Activated gamma-delta T cell treated with anti-CD3 and anti-CD28 coated beads, Interleukin-2, amount 50 U/mL, for 16 hours (primary cell): Measurements from ENCODE around the gene PITPNC1.
"Not testable (repeated sequence)": the region's sequence is repeated elsewhere in the genome, so short reads cannot be mapped to it uniquely, and the experiment has no call there.

Source experiments
- DNase-seq: peaks from one replicate; pipeline ENCODE4 v3.0.0-alpha.2; 2020; ENCODE audit warnings: low read depth

PITPNC1 gene

DNA sequence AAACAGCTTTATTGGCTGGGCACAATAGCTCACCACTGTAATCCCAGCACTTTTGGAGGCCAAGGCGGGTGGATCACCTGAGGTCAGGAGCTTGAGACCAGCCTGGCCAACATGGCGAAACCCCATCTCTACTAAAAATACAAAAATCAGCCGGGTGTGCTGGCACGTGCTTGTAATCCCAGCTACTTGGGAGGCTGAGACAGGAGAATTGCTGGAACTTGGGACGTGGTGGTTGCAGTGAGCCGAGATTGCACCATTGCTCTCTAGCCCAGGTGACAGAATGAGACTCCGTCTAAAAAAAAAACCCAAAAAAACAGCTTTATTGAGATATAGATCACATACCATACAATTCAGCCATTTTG, 274.1 kb downstream of the PITPNC1 start:
- DNase-seq: not testable (repeated sequence)

DNA sequence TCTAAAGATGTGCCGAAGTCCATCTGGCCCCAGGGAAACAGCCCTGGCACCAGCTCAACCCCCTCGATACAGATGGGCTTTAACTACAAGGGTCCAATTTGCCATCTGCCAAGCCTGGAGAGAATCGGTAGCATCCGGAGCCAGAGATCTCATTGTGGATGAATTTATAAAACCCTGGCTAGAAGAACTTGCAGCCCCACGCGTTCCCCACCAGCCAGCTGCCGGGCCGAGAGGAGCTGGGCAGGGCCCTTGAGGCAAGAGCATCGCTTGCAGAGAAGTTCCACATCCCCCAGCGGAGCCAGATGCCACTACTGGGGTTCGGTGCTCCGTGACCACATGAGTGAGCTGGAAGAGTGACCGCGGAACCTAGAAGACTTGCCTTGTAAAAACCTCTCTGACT, 275.4 kb downstream of the PITPNC1 start:
- no peak for DNase-seq

DNA sequence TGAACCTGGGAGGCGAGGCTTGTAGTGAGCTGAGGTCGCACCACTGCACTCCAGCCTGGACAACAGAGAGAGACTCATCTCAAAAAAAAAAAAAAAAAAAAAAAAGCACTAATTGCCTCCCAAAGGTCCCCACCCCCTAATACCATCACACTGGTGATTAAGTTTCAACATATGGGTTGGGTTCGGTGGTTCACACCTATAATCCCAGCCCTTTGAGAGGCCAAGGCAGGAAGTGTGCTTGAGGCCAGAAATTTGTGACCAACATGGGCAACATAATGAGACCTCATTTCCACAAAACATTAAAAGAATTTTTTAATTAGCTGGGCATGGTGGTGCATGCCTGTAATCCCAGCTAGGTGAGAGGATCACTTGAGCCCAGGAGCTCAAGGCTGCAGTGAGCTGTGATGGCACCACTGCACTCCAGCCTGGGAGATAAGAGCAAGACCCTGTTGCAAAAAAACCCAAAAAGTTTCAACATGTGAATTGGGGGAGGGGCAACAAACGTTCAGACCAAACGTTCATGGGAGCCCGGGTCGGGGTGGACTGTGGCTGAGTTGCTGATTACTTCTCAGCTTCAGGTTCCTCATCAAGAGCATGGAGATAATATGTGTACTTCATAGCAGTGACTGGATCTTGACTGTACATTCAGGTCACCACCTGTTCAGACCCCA, 278.5 kb downstream of the PITPNC1 start:
- DNase-seq: no peak

DNA sequence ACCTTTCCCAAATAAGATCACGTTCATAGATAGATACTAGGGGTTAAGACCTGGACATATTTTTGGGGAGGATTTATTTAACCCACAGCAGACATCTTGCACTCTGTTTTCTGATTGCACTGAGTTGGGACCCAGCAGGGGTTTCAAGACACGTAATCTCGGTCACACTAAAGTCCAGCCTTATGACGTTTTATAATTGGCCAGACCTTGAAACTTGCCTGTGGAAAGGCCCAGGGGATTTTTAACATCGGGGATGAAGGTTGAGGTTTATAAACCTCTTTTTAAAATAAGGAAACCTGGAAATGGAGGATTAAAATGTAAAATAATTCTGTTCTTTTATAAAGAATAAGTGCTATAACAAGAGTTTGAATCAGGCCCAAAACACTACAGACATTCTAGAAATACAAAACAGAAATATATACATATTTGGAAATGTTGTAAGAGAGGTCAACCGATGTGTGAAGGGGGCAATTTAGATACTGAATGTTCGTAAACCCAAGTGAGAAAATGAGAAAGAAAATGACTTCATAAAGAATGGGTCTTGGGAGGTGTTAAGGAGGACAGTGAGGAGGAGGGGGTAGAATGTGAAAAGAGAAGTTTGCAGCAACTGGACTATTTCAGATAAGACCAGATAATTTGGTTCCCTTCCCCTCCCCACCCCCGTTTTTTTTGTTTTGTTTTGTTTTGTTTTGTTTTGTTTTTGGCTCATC, 279.6 kb downstream of the PITPNC1 start:
- no peak for DNase-seq

DNA sequence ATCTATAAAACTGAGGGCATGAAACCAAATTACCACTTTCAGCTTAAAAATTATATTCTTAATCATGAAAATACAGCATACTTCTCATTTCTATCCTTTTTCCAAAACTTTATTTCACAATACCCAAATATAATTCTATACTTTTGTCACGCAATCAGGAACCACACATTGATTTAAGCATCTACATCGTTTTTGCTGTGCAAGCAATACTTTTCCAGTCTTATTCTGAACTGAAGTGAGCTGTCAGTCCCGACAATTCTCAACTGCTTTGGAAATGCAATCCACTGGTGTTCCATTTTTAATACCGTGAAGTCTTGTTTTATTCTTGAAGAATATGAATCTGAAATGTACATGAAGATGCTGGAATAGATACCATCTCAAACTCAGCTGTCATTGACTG, 280.5 kb downstream of the PITPNC1 start:
- DNase-seq: no peak

DNA sequence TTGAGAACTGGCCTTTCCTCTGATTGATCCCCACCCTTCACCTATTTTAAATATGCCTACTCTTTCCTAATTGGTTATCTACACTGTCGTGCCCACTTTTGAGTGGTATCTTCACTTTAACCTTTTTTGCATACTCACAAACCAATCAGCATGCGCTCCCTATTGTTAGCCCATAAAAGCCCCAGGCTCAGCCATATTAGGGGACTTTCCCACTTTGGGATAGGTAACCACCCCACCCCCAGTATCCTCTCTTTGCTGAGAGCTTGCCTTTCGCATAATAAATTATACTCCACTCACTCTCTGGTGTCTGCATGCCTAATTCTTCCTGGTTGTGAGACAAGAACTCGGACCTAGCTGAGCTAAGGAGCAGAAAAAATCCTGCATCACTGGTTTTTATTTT, 281.2 kb downstream of the PITPNC1 start:
- no peak for DNase-seq

DNA sequence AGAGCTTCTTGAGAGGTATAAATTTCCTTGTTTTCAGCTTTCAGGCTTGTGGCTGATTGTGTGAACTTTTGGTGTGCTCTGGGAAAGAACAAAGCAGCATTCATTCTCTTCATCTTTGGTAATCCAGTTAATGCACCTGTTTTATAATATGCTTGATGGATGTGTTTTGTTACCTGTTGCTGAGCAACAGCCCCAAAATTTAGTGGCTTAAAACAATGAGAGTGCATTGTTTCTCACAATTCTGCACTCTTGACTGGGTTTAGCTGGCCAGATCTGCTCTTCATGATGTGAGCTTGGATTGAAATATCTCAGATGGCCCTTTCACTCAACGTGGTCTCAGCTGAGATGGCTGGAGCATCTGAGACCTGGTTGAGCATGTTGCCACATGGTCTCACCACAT, 281.9 kb downstream of the PITPNC1 start:
- DNase-seq: no peak

DNA sequence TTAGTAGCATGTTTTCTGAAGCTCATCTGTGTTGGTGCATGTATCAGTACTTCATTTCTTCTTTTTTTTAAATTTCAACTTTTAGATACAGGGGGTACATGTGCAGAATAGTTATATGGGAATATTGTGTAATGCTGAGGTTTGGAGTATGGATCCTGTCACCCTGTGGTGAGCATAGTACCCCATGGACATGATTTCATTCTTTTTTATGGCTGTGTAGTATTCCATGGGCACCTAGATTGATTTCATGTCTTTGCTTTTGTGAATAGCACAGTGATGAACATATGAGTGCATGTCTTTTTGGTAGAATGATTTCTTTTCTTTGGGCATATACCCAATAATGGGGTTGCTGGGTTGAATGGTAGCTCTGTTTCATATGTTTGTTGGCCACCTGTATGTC, 285.6 kb downstream of the PITPNC1 start:
- no peak for DNase-seq

DNA sequence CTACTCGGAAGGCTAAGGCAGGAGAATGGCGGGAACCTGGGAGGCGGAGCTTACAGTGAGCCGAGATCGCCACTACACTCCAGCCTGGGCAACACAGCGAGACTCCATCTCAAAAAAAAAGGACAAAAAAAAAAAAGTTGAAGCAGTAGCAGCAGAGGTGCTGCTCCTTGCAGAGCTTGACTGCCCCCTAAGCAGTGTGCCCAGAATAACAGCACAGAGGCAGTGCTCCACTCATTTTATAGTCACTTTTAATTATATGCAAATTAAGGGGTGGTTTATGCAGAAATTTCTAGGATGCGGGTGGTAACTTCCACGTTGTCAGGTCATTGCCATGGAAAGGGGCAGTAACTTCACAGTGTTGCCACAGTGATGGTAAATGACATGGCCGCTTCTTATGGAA, 286.4 kb downstream of the PITPNC1 start:
- DNase-seq: no peak

DNA sequence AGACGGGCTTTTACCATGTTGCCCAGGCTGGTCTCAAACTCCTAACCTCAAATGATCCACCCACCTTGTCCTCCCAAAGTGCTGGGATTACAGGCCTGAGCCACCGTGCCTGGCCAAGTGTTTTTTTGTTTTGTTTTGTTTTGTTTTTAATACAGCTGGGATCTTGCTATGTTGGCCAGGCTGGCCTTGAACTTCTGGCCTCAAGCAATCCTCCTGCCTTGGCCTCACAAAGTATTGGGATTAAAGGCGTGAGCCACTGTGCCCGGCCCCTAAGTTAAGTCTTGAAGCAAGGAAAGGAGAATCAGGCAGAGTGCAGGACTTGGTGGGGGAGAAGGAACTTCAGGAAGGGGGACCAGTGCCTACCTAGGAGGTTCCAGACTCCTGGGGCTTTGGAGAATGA, 288.9 kb downstream of the PITPNC1 start:
- DNase-seq: no peak

DNA sequence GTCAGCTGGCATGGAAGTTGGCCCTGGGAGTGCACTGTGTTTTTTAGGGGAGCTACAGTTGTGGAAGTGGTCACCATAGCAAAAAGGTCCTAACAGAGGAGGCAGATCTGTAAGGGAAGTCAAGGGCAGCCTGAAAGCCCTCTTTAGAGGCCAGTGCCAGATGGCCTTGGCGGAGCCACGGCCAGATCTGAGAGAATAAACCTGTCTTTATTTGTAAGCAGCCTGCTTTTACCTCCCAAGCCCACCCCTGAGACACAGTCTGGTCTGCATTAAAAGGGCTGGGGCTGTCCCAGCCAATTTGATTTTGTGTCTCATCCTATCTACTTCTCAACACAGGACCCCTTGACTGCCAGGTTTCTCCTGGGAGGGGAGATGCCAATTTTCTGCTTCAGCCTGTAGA, 289.6 kb downstream of the PITPNC1 start:
- DNase-seq: no peak

DNA sequence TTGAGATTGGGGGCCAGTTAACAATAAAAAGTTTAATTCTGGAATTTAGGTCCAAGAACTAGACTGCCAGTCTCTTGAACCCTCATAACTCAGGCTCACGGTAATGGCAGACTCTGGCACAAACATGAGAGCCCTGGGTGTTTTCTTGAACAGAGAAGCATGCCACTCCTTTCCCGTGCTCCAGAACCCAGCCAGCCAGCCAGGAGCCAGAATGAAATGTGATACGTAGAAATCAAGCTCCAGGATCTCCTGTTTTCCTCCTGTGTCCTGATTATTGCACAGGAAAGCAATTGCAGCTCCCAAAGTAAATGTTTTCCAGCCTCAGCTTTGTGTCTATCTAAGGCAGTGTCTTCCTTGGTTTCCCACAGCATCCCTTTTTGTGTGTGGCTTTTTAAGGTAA, 294.4 kb downstream of the PITPNC1 start:
- DNase-seq: no peak

DNA sequence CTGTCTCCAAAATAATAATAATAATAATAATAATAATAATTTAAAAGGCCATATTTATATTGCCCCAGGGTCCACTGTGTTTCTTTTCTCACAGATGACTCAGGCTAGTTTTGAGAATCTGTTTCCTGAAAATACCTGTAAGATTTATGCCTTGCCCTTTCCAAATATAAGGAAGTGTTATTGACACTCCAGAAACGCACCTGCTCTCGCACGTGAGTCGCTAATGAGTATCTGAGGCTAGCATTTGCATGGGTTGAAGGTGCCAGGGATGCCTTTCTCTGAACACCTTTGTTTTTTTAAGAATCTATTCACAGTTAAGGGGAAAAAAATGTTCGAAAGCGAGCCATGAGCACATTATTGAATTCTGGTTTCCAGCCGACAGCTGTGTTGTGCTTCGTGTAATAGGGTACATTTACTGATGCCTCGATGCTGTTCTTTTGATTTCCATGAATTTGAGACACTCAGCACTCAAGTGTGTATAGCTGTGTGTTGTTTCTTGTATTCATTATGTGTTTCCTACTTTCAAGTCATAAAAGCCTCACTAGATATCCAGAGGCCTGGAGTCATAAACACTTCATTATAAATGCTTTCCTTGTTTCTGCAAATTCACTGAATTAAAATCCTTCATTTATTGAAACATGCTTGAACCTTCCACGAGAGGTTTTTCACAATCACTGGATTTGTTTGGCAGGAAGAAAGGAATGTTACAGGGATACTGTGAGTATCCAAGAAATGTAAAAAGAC, 295.7 kb downstream of the PITPNC1 start:
- DNase-seq: no peak

DNA sequence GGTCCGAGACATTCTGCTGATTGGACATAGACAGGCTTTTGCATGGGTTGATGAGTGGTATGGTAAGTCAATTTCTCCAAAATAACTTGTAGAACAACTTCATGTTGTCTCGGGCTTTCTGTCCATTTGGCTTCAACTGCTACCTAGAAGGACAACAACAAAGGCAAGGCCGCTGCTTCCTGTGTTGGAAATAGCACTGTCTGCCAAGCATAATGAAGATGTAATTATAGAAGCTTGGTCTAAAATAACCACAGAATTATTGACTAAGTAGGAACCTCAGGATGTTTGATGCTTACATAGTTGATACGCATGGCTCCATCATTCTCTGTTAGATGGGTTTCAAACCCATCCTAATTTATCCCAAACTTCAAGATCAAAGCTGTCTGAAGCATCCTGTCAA, 298.4 kb downstream of the PITPNC1 start:
- DNase-seq: no peak

DNA sequence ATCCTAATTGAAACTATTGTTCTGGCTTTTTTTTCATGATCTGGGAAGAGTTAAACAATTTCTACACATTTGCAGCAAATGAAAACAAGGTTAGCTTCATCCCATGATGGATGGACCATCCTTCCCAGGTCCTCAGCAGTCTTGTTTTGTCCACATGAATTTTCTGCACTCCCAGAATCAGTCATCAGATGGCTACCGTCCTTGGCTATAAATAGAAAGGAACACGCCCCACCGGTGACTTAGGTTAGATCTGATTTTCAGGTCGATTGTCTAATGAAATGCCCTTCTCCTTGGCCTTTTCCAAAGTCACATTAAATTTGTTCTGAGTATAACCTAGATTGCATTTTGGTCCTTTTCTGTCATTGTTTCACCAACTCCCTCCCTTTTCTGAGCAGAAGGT, 299.2 kb downstream of the PITPNC1 start:
- DNase-seq: no peak

DNA sequence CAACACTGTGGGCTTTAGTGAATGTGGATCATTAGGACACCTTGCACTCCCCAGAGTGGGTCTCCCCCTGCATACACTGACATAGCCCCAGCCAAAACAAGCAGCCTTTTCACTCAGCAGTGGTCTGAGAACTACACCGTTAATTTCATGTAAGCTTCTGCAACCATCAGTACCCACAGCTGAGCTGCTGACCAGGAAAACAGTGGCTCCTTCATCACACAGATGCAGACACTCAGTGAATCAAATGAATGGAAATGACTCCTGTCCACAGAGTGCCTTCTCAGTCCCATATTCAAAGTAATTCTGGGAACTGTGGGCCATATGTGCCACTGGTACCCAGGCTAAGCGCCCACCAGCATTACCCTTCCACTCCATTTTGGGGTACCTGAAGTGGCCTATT, 301.3 kb downstream of the PITPNC1 start:
- DNase-seq: no peak

DNA sequence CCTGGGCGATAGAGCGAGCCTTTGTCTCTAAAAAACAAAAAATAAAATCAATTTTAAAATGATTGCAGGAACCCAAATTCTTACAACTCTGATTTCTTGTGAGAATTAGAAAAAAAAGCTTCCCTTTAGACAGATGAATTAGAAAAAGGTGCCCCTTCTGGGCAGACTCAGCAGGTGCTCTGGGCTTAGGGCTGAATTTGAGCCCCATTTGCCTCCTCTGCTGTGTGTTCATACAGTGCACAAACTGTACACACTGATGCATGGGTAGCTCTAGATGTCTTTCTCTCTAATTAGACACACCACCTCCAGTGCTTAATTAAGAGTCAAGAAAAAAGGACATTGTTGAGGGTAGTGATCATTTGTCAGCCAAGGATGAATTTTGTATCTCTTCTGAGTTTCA, 302.1 kb downstream of the PITPNC1 start:
- DNase-seq: no peak

DNA sequence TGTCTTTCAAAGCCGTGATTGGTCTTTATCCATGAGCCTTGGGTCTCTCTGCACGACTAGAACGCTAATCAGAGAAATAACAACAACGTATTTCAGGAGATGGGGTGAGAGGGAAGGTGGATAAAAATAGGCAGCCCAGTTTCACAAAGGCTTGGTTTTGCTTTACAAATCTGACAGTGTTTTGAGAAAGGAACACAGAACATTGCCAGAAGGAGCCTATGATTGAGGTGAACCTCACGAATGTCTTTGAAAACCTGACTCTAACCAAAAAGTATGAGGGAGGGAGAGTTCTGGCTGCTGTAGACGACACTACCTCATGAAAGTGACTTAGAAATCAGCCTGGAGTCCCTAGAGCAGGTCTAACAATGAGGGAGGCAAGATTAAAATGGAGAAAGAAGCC, 302.6 kb downstream of the PITPNC1 start:
- DNase-seq: no peak

DNA sequence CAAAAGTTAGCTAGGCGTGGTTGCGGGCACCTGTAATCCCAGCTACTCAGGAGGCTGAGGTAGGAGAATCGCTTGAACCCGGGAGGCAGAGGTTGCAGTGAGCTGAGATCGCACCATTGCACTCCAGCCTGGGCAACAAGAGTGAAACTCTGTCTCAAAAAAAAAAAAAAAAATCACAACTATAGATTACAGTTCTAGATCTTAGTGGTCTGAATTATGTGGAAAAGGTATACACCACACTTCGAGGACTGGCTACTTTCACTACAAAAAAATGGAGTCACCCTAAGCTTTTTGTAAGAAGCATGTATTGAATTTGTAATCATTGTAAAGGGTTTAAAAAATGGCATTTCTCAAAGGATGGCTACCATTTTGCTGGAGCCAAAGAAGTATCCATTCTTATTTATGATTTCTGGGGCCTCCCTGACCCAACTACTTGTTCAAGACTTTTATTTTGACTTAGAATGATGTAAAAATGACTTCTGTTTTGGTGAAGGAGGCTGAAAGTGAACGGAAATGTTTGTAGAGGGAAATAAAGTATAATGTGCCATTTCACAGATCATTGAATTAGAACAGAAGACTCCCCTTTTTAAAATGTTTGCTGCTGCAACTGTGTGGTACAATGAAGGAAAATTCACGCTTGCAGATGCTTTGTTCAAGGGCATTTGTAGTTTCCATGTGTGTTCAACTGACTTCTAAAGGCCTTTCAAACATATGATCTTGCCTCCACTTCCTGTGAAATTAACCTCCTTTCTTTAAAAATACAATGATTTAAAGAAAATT, 303.6 kb downstream of the PITPNC1 start:
- no peak for DNase-seq

DNA sequence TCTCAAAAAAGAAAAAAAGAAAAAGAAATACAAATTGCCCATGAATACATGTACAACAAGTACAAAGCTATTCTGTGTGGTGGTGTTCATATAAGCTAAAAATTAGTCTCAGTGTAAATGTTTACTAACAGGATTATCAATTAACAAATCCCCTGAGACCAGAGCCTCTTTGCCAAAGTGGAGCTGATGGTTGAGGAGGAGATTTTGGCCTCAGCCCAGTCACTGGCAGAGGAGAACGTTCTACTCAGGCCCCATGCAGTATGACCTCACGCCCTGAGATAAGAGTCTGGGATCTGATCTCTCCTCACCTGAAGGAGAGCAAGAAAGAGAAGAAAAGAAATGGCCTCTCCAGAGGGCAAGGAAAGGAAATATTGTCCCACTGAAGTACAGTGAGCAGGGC, 305.1 kb downstream of the PITPNC1 start:
- DNase-seq: no peak

DNA sequence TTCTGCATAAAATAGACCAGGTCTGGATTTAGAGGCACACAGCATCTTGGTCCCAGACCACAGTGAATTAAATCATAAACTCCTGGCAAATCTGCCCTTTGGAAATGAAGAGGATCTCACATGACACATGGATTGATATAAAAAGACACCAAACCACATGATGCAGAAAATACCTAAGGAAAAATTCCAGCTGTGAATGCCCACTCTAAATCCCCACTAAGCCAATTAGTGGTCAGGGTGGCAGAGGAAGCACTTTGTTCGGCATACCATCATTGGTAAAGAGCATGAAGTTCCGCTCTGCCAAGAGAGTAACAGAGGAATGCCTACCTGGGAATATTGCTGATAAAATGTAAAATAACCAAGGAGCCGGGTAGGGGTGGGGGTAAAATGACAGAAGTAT, 308.3 kb downstream of the PITPNC1 start:
- no peak for DNase-seq

DNA sequence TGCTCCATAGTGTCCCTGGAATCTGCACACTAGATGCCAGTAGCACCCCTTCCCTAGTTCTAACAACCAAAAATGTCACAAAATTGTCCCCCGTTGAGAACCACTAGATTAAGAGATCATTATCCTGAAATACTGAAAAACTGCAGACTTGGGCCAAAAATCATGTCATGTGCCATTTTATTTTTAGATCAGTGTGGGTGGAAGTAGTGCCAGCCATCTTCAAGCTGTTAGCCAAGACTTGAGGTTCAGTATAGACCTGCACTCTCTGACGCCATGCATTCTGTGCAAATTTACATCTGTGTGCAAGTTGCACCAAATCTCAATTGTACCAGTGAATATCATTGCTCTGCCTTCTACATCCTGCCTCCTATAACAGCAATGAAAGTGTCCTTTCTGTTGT, 309.2 kb downstream of the PITPNC1 start:
- DNase-seq: no peak

DNA sequence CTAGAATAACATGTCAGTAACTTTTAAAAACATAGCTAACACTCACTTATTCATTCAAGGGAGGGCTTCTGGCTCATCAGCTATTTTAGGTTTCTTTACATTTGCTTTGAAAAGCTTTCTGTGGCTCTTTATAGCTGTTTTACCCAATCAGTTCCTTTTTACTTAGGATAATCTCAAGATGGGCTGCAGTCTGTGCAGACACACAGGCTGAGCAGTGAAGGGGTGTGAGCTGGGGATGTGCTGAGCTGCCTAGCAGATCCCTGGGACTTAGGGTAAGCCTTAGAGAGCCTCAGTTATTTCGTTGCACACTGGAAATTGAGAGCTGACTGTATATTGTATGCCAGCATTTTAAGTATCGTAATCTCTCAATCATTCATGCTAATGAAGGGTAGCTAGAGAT, 310.4 kb downstream of the PITPNC1 start:
- no peak for DNase-seq
